SK-N-SH treated with all-trans-retinoic acid at 6 μM for 48 hours (cell line): ENCODE measurements around the gene RRAS.

Experiments
- ATAC-seq: fragments of 200-7000 bp; cut with Tn5 transposase; 3 replicates; pipeline ENCODE4 v1.9.1; 2020; ENCODE audit warnings: mild to moderate bottlenecking, moderate library complexity
- ARNTL ChIP-seq: fragments of 450-650 bp; formaldehyde crosslinking; IDR thresholded peaks from 2 replicates; pipeline ENCODE4 v1.5.0; 2020; ENCODE audit warnings: low read depth, mild to moderate bottlenecking, moderate library complexity, borderline replicate concordance
- BACH2 ChIP-seq: fragments of 250-450 bp; sonication (Bioruptor Pico); IDR thresholded peaks from 2 replicates; pipeline ENCODE4 v1.9.0; 2021; ENCODE audit warnings: mild to moderate bottlenecking, borderline replicate concordance
- CSDC2 ChIP-seq: fragments of 250-450 bp; sonication (Bioruptor Pico); IDR thresholded peaks from 2 replicates; pipeline ENCODE4 v1.5.0; 2020; ENCODE audit warnings: mild to moderate bottlenecking, moderate library complexity
- ESRRG ChIP-seq: fragments of 250-450 bp; sonication (Bioruptor Pico); IDR thresholded peaks from 2 replicates; pipeline ENCODE4 v1.6.1; 2021; ENCODE audit warnings: mild to moderate bottlenecking
- GLIS3 ChIP-seq: fragments of 250-450 bp; sonication (Bioruptor Pico); IDR thresholded peaks from 2 replicates; pipeline ENCODE4 v1.5.0; 2020; ENCODE audit warnings: mild to moderate bottlenecking, moderate library complexity
- ISL1 ChIP-seq: fragments of 250-450 bp; sonication (Bioruptor Pico); IDR thresholded peaks from 2 replicates; pipeline ENCODE4 v2.1.2; 2022; ENCODE audit warnings: mild to moderate bottlenecking, moderate library complexity
- RARB ChIP-seq: fragments of 250-450 bp; sonication (Bioruptor Pico); IDR thresholded peaks from 2 replicates; pipeline ENCODE4 v1.8.0; 2021; ENCODE audit warnings: mild to moderate bottlenecking, moderate library complexity
- SNAI2 ChIP-seq: fragments of 250-450 bp; sonication (Bioruptor Pico); IDR thresholded peaks from 2 replicates; pipeline ENCODE4 v1.5.0; 2020; ENCODE audit warnings: mild to moderate bottlenecking, moderate library complexity
- TCF4 ChIP-seq: fragments of 250-450 bp; sonication (Bioruptor Pico); IDR thresholded peaks from 2 replicates; pipeline ENCODE4 v1.8.0; 2021; ENCODE audit warnings: mild to moderate bottlenecking, moderate library complexity, borderline replicate concordance
- TOX ChIP-seq: fragments of 250-450 bp; sonication (Bioruptor Pico); IDR thresholded peaks from 2 replicates; pipeline ENCODE4 v1.8.0; 2021; ENCODE audit warnings: mild to moderate bottlenecking, moderate library complexity, borderline replicate concordance
- ZC3H10 ChIP-seq: fragments of 250-450 bp; sonication (Bioruptor Pico); IDR thresholded peaks from 2 replicates; pipeline ENCODE4 v1.5.1; 2021; ENCODE audit warnings: mild to moderate bottlenecking, moderate library complexity
- ZFP3 ChIP-seq: fragments of 250-450 bp; sonication (Bioruptor Pico); IDR thresholded peaks from 2 replicates; pipeline ENCODE4 v1.5.0; 2020; ENCODE audit warnings: mild to moderate bottlenecking, moderate library complexity
- ZFP30 ChIP-seq: fragments of 450-650 bp; formaldehyde crosslinking; IDR thresholded peaks from 2 replicates; pipeline ENCODE4 v1.5.0; 2022; ENCODE audit warnings: mild to moderate bottlenecking, moderate library complexity
- ZNF565 ChIP-seq: fragments of 450-650 bp; formaldehyde crosslinking; conservative IDR thresholded peaks from 2 replicates; pipeline ENCODE4 v1.5.0; 2020; ENCODE audit warnings: low read depth, mild to moderate bottlenecking, moderate library complexity
- ZNF70 ChIP-seq: fragments of 450-650 bp; formaldehyde crosslinking; IDR thresholded peaks from 2 replicates; pipeline ENCODE4 v1.5.0; 2020; ENCODE audit warnings: mild to moderate bottlenecking, moderate library complexity
- ZNF8 ChIP-seq: fragments of 450-650 bp; formaldehyde crosslinking; IDR thresholded peaks from 2 replicates; pipeline ENCODE4 v1.5.0; 2020; ENCODE audit warnings: mild to moderate bottlenecking, moderate library complexity
- TF ChIP-seq, protein P1 (sequence below): fragments of 250-450 bp; sonication (Bioruptor Pico); IDR thresholded peaks from 2 replicates; pipeline ENCODE4 v1.5.0; 2020; ENCODE audit warnings: mild to moderate bottlenecking, moderate library complexity
- TF ChIP-seq, protein P2 (sequence below): fragments of 250-450 bp; sonication (Bioruptor Pico); IDR thresholded peaks from 2 replicates; pipeline ENCODE4 v1.8.0; 2020; ENCODE audit warnings: mild to moderate bottlenecking, moderate library complexity, borderline replicate concordance
- TF ChIP-seq, protein P3 (sequence below): fragments of 250-450 bp; sonication (Bioruptor Pico); IDR thresholded peaks from 2 replicates; pipeline ENCODE4 v1.8.0; 2021; ENCODE audit warnings: low read depth, mild to moderate bottlenecking, moderate library complexity, borderline replicate concordance
- TF ChIP-seq, protein P4 (sequence below): fragments of 250-450 bp; sonication (Bioruptor Pico); IDR thresholded peaks from 2 replicates; pipeline ENCODE4 v1.5.1; 2021; ENCODE audit warnings: mild to moderate bottlenecking, moderate library complexity
- TF ChIP-seq, protein P5 (sequence below): fragments of 250-450 bp; sonication (Bioruptor Pico); IDR thresholded peaks from 2 replicates; pipeline ENCODE4 v1.5.1; 2020; ENCODE audit warnings: low read depth, mild to moderate bottlenecking, moderate library complexity

The RRAS gene

DNA sequence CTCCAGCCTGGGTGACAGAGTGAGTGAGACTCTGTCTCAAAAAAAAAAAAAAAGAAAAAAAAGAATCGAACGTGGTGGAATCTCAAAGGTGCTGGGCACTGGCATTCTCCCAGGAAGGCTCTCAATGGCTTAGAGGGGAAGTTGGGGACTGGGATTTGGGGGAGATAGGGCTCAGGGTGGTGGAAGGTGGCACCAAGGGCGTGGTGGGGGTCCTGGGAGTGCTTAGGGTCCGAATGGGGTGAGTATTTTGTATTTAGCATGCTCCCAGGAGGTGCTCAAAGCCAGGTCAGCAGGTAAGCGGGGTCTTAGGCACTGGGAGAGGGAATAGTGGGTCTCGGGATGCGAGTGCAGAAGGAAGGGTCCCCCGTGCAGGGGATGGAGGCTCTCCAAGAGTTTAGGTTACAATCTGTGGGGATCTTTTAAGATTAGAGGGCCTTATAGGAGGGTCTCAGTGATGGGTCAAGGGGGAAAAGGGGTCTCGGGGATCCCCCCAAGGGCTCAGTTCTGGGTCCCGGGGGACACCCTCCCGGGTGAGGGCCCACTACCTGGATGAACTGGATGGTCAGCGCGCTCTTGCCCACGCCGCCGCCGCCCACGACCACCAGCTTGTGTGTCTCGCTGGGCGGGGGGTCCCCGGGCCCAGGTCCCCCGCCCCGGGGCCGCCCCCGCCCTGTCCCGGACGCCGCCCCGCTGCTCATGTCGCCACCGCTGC, 386 bp downstream of the RRAS start (continued):
- TF ChIP-seq, protein P1, sequence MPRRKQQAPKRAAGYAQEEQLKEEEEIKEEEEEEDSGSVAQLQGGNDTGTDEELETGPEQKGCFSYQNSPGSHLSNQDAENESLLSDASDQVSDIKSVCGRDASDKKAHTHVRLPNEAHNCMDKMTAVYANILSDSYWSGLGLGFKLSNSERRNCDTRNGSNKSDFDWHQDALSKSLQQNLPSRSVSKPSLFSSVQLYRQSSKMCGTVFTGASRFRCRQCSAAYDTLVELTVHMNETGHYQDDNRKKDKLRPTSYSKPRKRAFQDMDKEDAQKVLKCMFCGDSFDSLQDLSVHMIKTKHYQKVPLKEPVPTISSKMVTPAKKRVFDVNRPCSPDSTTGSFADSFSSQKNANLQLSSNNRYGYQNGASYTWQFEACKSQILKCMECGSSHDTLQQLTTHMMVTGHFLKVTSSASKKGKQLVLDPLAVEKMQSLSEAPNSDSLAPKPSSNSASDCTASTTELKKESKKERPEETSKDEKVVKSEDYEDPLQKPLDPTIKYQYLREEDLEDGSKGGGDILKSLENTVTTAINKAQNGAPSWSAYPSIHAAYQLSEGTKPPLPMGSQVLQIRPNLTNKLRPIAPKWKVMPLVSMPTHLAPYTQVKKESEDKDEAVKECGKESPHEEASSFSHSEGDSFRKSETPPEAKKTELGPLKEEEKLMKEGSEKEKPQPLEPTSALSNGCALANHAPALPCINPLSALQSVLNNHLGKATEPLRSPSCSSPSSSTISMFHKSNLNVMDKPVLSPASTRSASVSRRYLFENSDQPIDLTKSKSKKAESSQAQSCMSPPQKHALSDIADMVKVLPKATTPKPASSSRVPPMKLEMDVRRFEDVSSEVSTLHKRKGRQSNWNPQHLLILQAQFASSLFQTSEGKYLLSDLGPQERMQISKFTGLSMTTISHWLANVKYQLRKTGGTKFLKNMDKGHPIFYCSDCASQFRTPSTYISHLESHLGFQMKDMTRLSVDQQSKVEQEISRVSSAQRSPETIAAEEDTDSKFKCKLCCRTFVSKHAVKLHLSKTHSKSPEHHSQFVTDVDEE (CRISPR knock-in tag) = no peak
- no peak for TF ChIP-seq ZNF70 (CRISPR knock-in tag)
- TF ChIP-seq, protein P2, sequence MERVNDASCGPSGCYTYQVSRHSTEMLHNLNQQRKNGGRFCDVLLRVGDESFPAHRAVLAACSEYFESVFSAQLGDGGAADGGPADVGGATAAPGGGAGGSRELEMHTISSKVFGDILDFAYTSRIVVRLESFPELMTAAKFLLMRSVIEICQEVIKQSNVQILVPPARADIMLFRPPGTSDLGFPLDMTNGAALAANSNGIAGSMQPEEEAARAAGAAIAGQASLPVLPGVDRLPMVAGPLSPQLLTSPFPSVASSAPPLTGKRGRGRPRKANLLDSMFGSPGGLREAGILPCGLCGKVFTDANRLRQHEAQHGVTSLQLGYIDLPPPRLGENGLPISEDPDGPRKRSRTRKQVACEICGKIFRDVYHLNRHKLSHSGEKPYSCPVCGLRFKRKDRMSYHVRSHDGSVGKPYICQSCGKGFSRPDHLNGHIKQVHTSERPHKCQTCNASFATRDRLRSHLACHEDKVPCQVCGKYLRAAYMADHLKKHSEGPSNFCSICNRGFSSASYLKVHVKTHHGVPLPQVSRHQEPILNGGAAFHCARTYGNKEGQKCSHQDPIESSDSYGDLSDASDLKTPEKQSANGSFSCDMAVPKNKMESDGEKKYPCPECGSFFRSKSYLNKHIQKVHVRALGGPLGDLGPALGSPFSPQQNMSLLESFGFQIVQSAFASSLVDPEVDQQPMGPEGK (CRISPR knock-in tag) = no peak

DNA sequence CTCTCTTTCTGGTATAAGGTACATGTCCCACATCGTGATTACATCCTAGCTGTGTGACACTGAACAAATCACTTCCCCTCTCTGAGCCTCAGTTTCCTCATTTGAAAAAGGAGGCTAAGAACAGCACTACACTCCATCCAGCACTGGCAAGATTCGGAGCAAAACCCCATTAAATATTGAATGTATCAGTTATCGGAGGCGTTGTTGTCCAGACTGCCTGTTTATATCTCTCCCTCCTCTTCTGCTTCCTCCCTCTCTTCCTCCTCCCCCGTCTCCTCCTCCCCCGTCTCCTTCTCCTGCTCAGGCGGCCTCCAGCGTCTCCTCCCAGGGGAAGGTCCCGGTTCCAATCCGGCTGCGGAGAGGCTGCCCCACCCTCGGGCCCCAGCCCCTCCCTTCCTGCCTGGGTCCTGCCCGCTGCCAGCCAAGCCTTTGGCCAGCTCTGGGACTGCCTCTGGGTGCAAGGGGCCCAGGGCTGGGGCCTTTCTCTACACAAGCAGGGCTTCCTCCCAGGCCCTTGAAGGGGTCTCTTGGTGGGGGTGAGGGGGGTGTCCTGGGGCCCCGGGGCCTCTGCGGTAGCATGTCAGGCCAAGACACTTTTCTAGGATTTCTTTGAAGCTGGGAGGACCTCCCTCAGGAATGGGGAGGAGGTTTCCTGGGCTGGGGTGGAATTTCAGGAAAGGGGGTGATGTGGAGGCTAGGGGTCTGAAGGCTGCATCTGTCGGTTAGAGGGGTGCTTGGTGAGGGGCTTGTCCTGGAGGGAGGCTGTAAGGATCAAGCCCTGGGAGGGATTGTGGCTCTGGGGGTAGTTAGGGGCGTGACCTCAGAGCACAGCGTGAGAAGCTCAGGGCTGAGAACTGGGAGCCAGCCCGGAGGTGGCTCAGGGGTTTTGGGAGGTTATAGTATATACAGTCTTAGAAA, 1.9 kb downstream of the RRAS start:
- peak; percentile 3; the same call in 1 of the 3 replicates for ATAC-seq
- TF ChIP-seq GLIS3 (no peak), TCF4 (CRISPR knock-in tag) (no peak), ZFP3 (CRISPR knock-in tag) (no peak), ZNF8 (CRISPR knock-in tag) (no peak), BACH2 (no peak), ESRRG (CRISPR knock-in tag) (no peak), ARNTL (CRISPR knock-in tag) (no peak), ISL1 (CRISPR knock-in tag) (no peak), CSDC2 (CRISPR knock-in tag) (no peak), ZNF70 (CRISPR knock-in tag) (no peak), ZNF565 (CRISPR knock-in tag) (no peak), SNAI2 (CRISPR knock-in tag) (no peak), ZC3H10 (CRISPR knock-in tag) (no peak), ZFP30 (CRISPR knock-in tag) (no peak), TOX (CRISPR knock-in tag) (no peak), RARB (CRISPR knock-in tag) (no peak)
- TF ChIP-seq, protein P1 (CRISPR knock-in tag) = no peak
- TF ChIP-seq, protein P3, sequence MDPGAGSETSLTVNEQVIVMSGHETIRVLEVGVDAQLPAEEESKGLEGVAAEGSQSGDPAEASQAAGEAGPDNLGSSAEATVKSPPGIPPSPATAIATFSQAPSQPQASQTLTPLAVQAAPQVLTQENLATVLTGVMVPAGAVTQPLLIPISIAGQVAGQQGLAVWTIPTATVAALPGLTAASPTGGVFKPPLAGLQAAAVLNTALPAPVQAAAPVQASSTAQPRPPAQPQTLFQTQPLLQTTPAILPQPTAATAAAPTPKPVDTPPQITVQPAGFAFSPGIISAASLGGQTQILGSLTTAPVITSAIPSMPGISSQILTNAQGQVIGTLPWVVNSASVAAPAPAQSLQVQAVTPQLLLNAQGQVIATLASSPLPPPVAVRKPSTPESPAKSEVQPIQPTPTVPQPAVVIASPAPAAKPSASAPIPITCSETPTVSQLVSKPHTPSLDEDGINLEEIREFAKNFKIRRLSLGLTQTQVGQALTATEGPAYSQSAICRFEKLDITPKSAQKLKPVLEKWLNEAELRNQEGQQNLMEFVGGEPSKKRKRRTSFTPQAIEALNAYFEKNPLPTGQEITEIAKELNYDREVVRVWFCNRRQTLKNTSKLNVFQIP (CRISPR knock-in tag) = no peak
- TF ChIP-seq, protein P4, sequence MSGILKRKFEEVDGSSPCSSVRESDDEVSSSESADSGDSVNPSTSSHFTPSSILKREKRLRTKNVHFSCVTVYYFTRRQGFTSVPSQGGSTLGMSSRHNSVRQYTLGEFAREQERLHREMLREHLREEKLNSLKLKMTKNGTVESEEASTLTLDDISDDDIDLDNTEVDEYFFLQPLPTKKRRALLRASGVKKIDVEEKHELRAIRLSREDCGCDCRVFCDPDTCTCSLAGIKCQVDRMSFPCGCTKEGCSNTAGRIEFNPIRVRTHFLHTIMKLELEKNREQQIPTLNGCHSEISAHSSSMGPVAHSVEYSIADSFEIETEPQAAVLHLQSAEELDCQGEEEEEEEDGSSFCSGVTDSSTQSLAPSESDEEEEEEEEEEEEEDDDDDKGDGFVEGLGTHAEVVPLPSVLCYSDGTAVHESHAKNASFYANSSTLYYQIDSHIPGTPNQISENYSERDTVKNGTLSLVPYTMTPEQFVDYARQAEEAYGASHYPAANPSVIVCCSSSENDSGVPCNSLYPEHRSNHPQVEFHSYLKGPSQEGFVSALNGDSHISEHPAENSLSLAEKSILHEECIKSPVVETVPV (CRISPR knock-in tag) = no peak
- TF ChIP-seq, protein P5, sequence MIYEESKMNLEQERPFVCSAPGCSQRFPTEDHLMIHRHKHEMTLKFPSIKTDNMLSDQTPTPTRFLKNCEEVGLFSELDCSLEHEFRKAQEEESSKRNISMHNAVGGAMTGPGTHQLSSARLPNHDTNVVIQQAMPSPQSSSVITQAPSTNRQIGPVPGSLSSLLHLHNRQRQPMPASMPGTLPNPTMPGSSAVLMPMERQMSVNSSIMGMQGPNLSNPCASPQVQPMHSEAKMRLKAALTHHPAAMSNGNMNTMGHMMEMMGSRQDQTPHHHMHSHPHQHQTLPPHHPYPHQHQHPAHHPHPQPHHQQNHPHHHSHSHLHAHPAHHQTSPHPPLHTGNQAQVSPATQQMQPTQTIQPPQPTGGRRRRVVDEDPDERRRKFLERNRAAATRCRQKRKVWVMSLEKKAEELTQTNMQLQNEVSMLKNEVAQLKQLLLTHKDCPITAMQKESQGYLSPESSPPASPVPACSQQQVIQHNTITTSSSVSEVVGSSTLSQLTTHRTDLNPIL (CRISPR knock-in tag) = no peak
- TF ChIP-seq, all 23 proteins: peak for 0
